GM12874 (cell line): Measurements from ENCODE around the gene COL5A2.

Experiments
- TF ChIP-seq, protein P1 (sequence below): IDR thresholded peaks from 2 replicates; pipeline ENCODE4 v1.5.1; 2011; ENCODE audit warnings: low read depth, mild to moderate bottlenecking, control low read depth, low read length, moderate library complexity; ENCODE audit not compliant: insufficient read depth

Gene COL5A2

DNA sequence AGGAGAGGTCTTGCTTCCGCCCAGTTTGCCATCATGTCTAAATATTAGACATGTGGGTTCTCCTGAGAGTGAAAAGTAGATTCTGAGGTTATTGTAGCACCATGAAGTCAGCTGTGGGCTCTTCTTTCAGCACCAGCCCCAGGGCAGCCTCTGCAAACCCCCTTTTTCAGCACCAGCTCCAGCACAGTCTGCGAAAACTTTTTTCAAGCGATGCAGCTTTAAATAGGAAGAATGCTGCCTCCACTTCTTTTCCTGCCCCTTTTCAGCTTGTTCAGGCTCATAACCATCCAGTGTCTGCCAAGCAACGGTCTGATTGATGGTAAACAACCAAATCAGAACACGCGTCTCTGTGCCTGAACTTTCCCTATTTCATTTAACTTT lies at the start of gene COL5A2:
Gene COL5A2 (minus strand): TSS at position 192 of the 381 bp plus-strand sequence. CDS start 157 bp downstream, at position 35.
- TF ChIP-seq, protein P1, sequence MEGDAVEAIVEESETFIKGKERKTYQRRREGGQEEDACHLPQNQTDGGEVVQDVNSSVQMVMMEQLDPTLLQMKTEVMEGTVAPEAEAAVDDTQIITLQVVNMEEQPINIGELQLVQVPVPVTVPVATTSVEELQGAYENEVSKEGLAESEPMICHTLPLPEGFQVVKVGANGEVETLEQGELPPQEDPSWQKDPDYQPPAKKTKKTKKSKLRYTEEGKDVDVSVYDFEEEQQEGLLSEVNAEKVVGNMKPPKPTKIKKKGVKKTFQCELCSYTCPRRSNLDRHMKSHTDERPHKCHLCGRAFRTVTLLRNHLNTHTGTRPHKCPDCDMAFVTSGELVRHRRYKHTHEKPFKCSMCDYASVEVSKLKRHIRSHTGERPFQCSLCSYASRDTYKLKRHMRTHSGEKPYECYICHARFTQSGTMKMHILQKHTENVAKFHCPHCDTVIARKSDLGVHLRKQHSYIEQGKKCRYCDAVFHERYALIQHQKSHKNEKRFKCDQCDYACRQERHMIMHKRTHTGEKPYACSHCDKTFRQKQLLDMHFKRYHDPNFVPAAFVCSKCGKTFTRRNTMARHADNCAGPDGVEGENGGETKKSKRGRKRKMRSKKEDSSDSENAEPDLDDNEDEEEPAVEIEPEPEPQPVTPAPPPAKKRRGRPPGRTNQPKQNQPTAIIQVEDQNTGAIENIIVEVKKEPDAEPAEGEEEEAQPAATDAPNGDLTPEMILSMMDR, result no peak

DNA sequence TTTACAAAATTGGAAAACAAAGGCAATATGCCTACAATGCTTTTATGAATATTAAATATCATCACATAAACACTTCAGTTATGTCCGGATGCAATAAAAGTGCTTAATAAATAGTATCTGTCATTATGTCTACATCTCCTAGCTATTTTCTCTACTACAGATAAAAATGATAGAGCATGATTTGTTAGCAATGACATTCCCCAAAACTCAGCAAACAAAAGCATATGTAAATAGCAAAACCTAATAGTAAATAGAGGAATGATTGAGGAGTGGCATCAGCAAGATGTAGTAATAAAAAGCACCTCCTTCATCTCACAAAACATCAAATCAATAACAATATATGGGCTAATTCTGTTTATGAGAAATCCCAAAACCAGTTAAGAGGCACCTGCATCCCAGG lies 46.5 kb upstream of the COL5A2 start:
- TF ChIP-seq, protein P1, result no peak

DNA sequence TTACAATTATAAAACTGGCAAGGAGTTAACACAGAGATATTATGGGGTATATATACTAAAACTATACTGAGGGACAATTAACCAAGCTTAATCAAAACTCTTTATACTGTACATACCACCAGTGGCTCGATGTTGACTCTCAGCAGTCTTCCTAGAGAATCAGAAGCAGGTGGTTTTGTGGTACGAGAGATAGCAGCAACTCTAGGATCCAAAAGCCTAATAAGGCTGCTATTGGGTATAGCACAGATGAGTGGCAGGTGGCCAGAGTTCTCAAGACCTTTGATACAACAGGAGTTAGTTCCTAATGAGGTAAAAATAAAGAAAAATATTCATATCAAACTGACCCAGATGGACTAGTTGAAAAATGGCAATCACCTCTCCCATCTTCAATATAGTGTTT lies 45.5 kb upstream of the COL5A2 start:
- TF ChIP-seq, protein P1, result no peak

DNA sequence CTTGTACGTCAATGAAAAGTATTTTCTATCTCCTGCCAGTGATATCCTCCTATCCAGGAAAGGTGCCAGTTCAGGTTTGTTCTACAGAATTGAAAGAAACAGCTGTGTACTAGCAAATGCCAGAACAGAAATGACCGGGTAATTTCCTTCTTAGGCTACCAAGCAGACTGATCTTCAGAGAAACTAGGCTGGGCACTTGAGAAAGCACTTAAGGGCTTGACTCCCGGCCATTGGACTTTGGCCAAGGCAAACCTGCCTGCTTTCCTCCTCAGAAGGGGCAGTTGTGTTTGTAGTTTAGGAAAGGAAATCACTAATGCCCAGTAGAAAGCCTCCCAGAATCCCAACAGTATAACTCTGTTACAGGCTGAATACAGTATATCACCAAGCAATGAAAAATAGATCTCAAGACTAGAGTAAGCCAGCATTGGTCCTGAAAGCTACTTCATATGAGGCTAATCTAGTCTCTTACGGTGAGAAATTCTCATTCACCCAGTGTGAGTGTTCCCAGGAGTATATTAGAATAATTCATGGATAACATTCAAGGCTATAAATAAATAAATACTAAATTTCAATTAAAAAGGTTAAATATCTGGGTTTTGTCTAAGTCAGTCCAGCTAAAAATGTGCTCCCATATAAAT lies 43.0 kb upstream of the COL5A2 start:
- TF ChIP-seq, protein P1, result no peak

DNA sequence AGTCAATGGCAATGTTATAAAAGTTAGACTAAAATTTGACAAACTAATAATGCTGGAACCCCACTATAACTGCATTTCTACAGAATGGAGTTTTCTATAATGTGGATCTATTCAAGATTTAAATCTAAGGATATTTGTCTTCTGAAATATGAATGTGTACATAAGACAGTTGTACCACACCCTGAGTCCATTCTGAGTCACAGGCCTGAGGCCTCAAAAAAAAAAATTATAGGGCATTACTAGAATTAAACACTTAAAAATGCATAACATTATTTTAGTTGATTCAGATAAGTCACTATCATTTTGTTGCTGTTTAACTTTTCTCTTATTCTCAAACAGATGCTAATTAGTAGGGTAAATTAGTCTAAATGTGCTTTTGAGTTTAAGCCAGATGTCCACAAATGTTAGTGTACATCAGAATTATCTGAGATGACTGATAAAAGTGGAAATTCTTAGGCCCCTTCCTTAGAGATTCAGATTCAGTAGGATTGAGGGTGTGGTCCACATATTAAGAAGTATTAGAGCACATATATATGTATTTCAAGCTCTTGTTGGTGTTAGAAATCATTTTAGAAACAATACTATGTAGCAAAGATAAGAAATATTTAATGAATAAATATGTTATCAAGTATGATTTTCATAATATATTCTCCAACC lies 42.4 kb upstream of the COL5A2 start:
- TF ChIP-seq, protein P1, result no peak

DNA sequence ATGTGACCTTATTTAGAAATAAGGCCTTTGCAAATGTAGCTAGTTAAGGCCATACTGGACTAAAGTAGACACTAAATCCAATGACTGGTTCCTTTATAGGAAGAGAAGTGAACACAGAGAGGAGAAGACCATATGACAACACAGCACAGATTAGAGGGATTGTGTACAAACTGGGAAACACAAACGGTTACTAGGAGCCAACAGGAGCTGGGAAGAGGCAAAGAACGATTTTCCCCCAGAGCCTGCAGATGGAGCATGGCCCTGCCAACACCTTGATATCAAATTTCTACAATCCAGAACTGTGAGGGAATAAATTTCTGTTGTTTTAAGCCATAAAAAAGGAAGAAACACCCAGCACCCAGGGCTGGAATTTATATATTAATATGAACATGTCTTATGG lies 38.7 kb upstream of the COL5A2 start:
- TF ChIP-seq, protein P1, result no peak

DNA sequence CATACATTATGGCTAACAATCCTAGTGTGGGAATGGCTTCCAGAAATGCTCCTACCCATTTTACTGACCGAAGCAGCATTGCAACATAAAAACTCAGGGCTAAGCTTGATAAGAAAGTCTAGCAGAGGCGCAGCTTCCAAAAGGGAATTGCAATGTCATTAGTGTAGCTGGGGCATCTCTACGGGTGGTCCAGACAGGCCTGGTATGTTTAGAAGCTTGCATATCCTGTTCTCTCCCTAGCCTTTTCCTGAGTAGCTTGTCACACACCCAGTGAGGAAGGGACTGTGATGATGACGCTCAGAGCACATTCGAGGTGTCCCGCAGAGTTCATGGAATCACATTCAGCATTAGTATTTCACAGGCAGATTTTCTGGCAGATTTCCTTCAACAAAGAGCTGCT lies 38.0 kb upstream of the COL5A2 start:
- TF ChIP-seq, protein P1, result no peak
